GM10266 (cell line): Measurements from ENCODE around the gene PRR19.
A peak's percentile ranks its signal among the peaks of the same experiment; 100 is the strongest.

Experiments used
- DNase-seq: peaks from one replicate; pipeline ENCODE4 v3.0.0; 2012; ENCODE audit errors: extremely low spot score
- CTCF ChIP-seq: IDR thresholded peaks from 2 replicates; pipeline ENCODE4 v1.5.1; 2012; ENCODE audit warnings: mild to moderate bottlenecking, low read depth; ENCODE audit not compliant: control insufficient read depth, insufficient read depth; ENCODE audit errors: missing control alignments

Gene PRR19

DNA sequence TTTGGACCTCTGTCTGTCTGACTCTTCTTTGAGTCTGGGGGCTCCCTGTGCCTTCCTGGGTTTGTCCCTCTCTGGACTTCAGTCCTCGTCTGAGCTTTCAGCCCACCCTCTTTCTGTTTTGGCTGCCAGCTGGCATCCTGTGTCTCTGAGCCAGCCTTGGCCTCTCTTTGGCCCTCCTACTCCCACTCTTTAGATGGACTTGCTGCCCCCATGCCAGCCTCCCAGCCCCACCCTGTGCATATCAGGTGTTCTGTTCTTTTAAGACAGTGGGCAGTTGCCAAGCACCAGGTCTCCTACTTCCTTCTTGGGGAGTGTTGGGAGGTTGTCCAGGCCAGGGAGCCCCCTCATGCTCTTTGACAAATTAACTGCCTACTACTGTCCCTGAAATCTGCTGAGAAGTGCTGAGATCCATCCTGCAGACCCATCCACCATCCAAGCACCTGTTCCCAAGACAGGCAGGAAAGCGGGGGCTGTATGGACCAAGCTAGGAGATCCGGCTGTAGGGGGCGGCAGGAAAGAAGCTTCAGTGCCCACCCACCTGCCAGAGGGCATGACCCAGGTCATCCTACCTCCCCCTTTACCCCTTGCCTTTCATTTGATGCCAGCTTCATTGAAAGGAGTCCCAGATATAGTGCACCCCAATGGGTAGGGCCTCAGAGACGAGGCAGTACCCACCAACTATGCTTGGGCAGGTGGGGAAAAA lies 23.3 kb upstream of the PRR19 start:
- DNase-seq: no peak
- no peak for TF ChIP-seq CTCF

- no peak for TF ChIP-seq CTCF
- DNase-seq: no peak
Observed at GRCh38 chr19:42279155-42279901, 22.6 kb upstream of the PRR19 start.

DNA sequence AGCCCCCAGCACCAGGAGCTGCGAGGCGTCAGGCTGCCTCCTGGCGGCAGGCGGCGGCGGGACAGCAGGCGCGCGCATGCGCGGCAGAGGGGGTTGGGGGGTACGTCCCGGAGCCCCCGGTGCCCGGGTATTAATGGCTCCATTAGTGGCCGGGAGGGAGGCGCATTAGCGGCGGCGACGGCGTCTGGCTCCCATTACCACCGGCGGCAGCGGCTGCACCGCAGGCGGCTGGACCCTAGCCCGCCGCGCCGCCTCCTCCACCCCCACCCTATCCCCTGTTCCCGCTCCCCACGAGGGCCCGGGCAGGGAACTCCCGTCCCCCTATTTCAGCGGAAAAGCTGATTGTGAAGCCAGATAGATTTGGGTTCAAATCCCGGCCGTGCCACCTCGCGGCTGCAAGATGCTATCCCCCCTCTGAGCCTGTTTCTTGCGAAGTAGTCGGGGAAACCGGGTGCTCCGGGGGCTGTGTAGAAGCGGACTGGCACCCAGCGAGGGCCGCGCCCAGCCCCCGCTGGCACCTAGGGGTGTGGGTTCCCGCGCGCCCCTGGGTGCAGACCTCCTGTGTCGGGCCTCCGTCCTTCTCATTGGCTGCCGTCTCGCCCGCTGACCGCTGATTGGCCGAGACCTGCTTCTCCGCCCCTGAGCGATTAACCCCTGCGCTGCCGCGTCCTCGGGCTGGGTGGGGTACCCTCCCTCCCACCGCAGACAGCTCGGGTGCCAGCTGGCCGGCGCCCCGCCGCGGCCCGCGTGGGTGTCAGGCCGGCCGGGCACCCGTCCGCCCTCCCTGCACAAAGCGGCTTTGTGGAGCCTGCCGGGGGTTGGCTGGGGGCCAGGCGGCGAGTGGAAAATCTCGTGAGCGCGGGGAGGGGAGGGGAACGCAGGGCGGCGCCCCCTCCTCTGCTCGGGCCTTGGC lies 21.8 kb upstream of the PRR19 start:
- peak; percentile 91 for TF ChIP-seq CTCF
- peak; percentile 96 for DNase-seq

- no peak for TF ChIP-seq CTCF
- no peak for DNase-seq
Observed at GRCh38 chr19:42280815-42281145, 21.2 kb upstream of the PRR19 start.

DNA sequence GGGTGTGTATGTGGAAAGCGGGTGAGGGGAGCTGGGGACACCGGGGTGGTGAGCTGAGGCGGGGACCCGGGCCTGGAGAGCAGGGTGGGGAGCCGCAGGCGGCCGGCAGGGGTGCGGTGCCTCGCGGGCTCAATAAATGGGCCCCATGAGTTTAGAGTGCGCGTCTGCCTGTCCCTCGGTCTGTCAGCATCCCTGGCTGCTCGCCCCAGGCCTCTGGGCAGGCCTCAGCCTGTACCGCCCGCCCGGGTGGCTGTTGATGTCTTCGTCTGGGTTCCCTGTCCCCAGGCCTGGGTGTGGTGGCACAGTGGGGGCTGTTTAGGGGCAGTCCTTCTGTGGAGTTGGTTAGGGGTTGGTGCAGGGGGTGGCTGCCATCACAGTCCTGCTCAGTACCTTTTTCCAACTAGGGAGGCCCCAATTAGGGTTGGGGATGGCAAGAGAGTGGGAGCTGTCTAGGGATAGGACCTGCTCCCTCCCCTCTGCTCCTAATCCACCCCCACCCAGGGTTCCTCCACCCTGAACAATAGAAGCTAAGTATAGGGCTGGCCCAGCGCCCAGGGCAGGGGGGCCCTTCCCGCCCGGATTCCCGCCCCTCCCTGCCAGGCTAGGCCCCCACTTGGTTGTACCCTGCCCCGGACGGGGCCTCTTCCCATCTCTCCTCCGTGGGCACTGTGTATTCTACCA lies 20.6 kb upstream of the PRR19 start:
- peak; percentile 55 for DNase-seq
- TF ChIP-seq CTCF: no peak

GRCh38 chr19:42281827-42282762 lies 19.8 kb upstream of the PRR19 start:
- DNase-seq: no peak
- no peak for TF ChIP-seq CTCF
